ENCODE measurements around the gene TLCD3B. TPM values are rescaled to one million over a fixed set of nuclear protein-coding genes. Genes with fewer than 3 reads are reported as not detected.

Gene TLCD3B
- total RNA-seq, 1 donor from 2014 or later = 1.4 TPM

DNA sequence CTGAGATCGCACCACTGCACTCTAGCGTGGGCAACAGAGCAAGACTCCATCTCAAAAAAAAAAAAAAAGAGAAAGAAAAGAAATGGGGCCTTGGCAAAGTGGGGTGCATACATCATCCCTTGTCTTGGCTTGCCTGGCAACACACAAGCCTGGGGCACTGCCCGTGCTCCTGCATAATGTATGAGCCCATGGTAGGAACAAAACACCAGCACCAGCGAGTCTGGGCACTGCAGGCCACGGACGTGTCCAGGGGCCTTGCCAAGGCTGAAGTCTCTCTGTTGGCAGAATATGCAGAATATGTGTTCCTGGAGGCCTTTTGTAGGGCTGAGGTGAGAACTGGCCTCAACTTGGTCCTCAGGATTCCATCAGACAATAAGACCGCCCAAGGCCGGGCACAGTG, 18.8 kb upstream of the TLCD3B start:
- no peak overlapping the region for H3K27ac ChIP-seq (ENCODE audit: low read depth, low read length)
- Mint-ChIP-seq H3K27ac (ENCODE audit: unreplicated experiment) (no peak overlapping the region), H3K36me3 (ENCODE audit: low read depth, unreplicated experiment) (no peaks in the 10 kb centered on the region), H3K9me3 (ENCODE audit: unreplicated experiment) (peaks cover 1% of the 10 kb centered on the region), H3K27me3 (ENCODE audit: low read depth, unreplicated experiment) (peaks cover 9% of the 10 kb centered on the region), H3K4me3 (ENCODE audit: unreplicated experiment) (no peak overlapping the region), H3K4me1 (ENCODE audit: low read depth, unreplicated experiment) (peaks cover 14% of the 10 kb centered on the region)
- TF ChIP-seq, protein P1, sequence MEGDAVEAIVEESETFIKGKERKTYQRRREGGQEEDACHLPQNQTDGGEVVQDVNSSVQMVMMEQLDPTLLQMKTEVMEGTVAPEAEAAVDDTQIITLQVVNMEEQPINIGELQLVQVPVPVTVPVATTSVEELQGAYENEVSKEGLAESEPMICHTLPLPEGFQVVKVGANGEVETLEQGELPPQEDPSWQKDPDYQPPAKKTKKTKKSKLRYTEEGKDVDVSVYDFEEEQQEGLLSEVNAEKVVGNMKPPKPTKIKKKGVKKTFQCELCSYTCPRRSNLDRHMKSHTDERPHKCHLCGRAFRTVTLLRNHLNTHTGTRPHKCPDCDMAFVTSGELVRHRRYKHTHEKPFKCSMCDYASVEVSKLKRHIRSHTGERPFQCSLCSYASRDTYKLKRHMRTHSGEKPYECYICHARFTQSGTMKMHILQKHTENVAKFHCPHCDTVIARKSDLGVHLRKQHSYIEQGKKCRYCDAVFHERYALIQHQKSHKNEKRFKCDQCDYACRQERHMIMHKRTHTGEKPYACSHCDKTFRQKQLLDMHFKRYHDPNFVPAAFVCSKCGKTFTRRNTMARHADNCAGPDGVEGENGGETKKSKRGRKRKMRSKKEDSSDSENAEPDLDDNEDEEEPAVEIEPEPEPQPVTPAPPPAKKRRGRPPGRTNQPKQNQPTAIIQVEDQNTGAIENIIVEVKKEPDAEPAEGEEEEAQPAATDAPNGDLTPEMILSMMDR (IDR thresholded peaks at IDR 0.05; ENCODE audit: insufficient read depth, low read depth, low read length) = no peak
- no peak for TF ChIP-seq EZH2 (IDR thresholded peaks at IDR 0.05; ENCODE audit: insufficient read depth, low read length)
- no peaks in the 10 kb centered on the region for H3K27me3 ChIP-seq (ENCODE audit: insufficient read depth, low read length)
- H4K20me1 ChIP-seq (ENCODE audit: insufficient read depth, low read length) = peaks cover 3% of the 10 kb centered on the region
- no peak overlapping the region for H2AFZ ChIP-seq (ENCODE audit: low read depth, low read length)
- FAIRE-seq = no peak
- no peak overlapping the region for H3K9ac ChIP-seq (ENCODE audit: low read length)
- no peaks in the 10 kb centered on the region for H3K36me3 ChIP-seq (ENCODE audit: insufficient read depth, low read length)
- H3K4me3 ChIP-seq (ENCODE audit: insufficient read depth, low read depth, low read length) = no peak overlapping the region
- peaks cover 19% of the 10 kb centered on the region for H3K4me1 ChIP-seq (ENCODE audit: insufficient read depth, low read length)
- H3K9me3 ChIP-seq (ENCODE audit: insufficient read depth, low read depth, low read length) = no peaks in the 10 kb centered on the region
- DNase-seq (ENCODE audit: low read depth) = no peak
- H3K4me2 ChIP-seq (ENCODE audit: low read length) = no peak overlapping the region
- peaks cover 6% of the 10 kb centered on the region for H3K79me2 ChIP-seq (ENCODE audit: insufficient read depth, low read length)

DNA sequence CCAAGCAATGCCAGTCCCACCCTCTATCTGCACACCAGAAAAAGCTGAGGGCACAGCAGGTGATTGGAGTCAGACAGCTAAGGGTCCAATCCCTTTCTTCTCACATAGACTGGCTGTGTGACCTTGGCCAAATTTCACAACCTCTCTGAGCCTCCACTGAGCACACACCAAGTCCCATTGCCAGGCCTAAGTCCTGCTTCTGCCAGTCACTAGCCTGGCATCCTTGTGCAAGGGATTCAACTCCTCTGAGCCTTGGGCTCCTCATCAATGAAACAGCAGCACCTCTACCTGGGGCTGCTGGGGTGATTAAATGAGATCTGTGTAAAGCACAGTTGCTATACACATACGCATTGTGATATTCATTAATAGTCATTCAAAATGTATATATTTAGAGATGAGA, 15.5 kb upstream of the TLCD3B start:
- no peaks in the 10 kb centered on the region for H3K27me3 ChIP-seq (ENCODE audit: insufficient read depth, low read length)
- H3K9ac ChIP-seq (ENCODE audit: low read length) = no peak overlapping the region
- H3K27me3 Mint-ChIP-seq (ENCODE audit: low read depth, unreplicated experiment) = peaks cover 11% of the 10 kb centered on the region
- H3K4me3 ChIP-seq (ENCODE audit: insufficient read depth, low read depth, low read length) = no peak overlapping the region
- DNase-seq (ENCODE audit: low read depth) (no peak), FAIRE-seq (no peak)
- H3K4me3 Mint-ChIP-seq (ENCODE audit: unreplicated experiment) = no peak overlapping the region
- H3K36me3 Mint-ChIP-seq (ENCODE audit: low read depth, unreplicated experiment) = no peaks in the 10 kb centered on the region
- no peaks in the 10 kb centered on the region for H4K20me1 ChIP-seq (ENCODE audit: insufficient read depth, low read length)
- peaks cover 1% of the 10 kb centered on the region for H3K9me3 Mint-ChIP-seq (ENCODE audit: unreplicated experiment)
- no peaks in the 10 kb centered on the region for H3K9me3 ChIP-seq (ENCODE audit: insufficient read depth, low read depth, low read length)
- no peak overlapping the region for H3K27ac ChIP-seq (ENCODE audit: low read depth, low read length)
- no peak overlapping the region for H2AFZ ChIP-seq (ENCODE audit: low read depth, low read length)
- H3K27ac Mint-ChIP-seq (ENCODE audit: unreplicated experiment) = no peak overlapping the region
- TF ChIP-seq, protein P1 (IDR thresholded peaks at IDR 0.05; ENCODE audit: insufficient read depth, low read depth, low read length) = no peak
- no peak for TF ChIP-seq EZH2 (IDR thresholded peaks at IDR 0.05; ENCODE audit: insufficient read depth, low read length)
- H3K4me1 ChIP-seq (ENCODE audit: insufficient read depth, low read length) = peaks cover under 1% of the 10 kb centered on the region
- no peak overlapping the region for H3K4me2 ChIP-seq (ENCODE audit: low read length)
- no peaks in the 10 kb centered on the region for H3K79me2 ChIP-seq (ENCODE audit: insufficient read depth, low read length)
- H3K36me3 ChIP-seq (ENCODE audit: insufficient read depth, low read length) = no peaks in the 10 kb centered on the region
- H3K4me1 Mint-ChIP-seq (ENCODE audit: low read depth, unreplicated experiment) = peaks cover 3% of the 10 kb centered on the region

DNA sequence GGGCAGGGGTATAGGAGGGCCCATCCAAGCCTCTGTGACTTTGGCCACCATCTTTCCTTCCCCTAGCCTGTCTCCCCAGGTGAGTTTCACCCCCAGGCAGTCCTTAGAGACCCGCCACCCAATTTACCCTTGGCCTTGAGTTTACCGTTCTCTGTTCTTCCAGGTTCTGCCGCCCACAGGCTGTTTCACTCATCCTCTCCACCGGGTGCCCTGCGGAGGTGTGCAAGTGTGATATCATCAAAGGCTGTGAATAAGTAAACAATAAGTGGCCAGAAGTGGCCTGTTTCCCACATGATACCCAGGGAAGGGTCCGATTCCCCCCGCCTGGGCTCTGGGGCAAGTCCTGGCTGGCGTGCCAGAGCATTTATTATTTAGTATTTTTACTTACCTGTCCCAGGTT, 15.1 kb upstream of the TLCD3B start:
- Histone ChIP-seq H2AFZ (ENCODE audit: low read depth, low read length) (no peak overlapping the region), H3K27me3 (ENCODE audit: insufficient read depth, low read length) (no peaks in the 10 kb centered on the region), H3K36me3 (ENCODE audit: insufficient read depth, low read length) (no peaks in the 10 kb centered on the region), H4K20me1 (ENCODE audit: insufficient read depth, low read length) (no peaks in the 10 kb centered on the region), H3K4me1 (ENCODE audit: insufficient read depth, low read length) (no peaks in the 10 kb centered on the region), H3K9me3 (ENCODE audit: insufficient read depth, low read depth, low read length) (no peaks in the 10 kb centered on the region), H3K9ac (ENCODE audit: low read length) (no peak overlapping the region), H3K4me2 (ENCODE audit: low read length) (no peak overlapping the region), H3K4me3 (ENCODE audit: insufficient read depth, low read depth, low read length) (no peak overlapping the region), H3K27ac (ENCODE audit: low read depth, low read length) (no peak overlapping the region), H3K79me2 (ENCODE audit: insufficient read depth, low read length) (no peaks in the 10 kb centered on the region)
- H3K4me1 Mint-ChIP-seq (ENCODE audit: low read depth, unreplicated experiment) = peaks cover 2% of the 10 kb centered on the region
- H3K27me3 Mint-ChIP-seq (ENCODE audit: low read depth, unreplicated experiment) = peaks cover 11% of the 10 kb centered on the region
- DNase-seq (ENCODE audit: low read depth) = no peak
- H3K4me3 Mint-ChIP-seq (ENCODE audit: unreplicated experiment) = no peak overlapping the region
- no peak overlapping the region for H3K27ac Mint-ChIP-seq (ENCODE audit: unreplicated experiment)
- H3K36me3 Mint-ChIP-seq (ENCODE audit: low read depth, unreplicated experiment) = no peaks in the 10 kb centered on the region
- no peak for TF ChIP-seq EZH2 (IDR thresholded peaks at IDR 0.05; ENCODE audit: insufficient read depth, low read length)
- TF ChIP-seq, protein P1 (IDR thresholded peaks at IDR 0.05; ENCODE audit: insufficient read depth, low read depth, low read length) = no peak
- no peak for FAIRE-seq
- peaks cover 1% of the 10 kb centered on the region for H3K9me3 Mint-ChIP-seq (ENCODE audit: unreplicated experiment)
